Neural cell (in vitro differentiated cells): ENCODE data around the gene ZNF775. TPM values are rescaled to one million over a fixed set of nuclear protein-coding genes. Genes with fewer than 3 reads are reported as not detected.

Experiments
- H2AFZ ChIP-seq: fragments of 200-600, 300-800 bp; sonication (generic), shearing (Covaris generic); 2 replicates; pipeline ENCODE4 v1.6.0; 2014; ENCODE audit warnings: low read depth, mild to moderate bottlenecking, antibody characterized with exemption, low read length, moderate library complexity
- H3F3A ChIP-seq: fragments of 200-600 bp; shearing (Covaris generic); 2 replicates; pipeline ENCODE4 v1.6.1; 2016; ENCODE audit warnings: mild to moderate bottlenecking, moderate library complexity, mixed read lengths, antibody characterized with exemption, low read length; ENCODE audit not compliant: insufficient read depth, poor library complexity, severe bottlenecking
- H3K27ac ChIP-seq: fragments of 200-600, 300-800 bp; sonication (generic), shearing (Covaris generic); 2 replicates; pipeline ENCODE4 v1.5.1; 2014; ENCODE audit warnings: mild to moderate bottlenecking, low read length, moderate library complexity
- H3K27me3 ChIP-seq: fragments of 300-800, 200-600 bp; sonication (generic), shearing (Covaris generic); 2 replicates; pipeline ENCODE4 v1.6.0; 2014; ENCODE audit warnings: mild to moderate bottlenecking, low read depth, low read length, moderate library complexity; ENCODE audit not compliant: insufficient read depth
- H3K36me3 ChIP-seq: fragments of 300-800, 200-600 bp; sonication (generic), shearing (Covaris generic); 2 replicates; pipeline ENCODE4 v1.5.1; 2014; ENCODE audit warnings: mild to moderate bottlenecking, antibody characterized with exemption, low read length, moderate library complexity; ENCODE audit not compliant: insufficient read depth
- H3K4me2 ChIP-seq: fragments of 300-800, 200-600 bp; sonication (generic), shearing (Covaris generic); 2 replicates; pipeline ENCODE4 v1.6.0; 2014; ENCODE audit warnings: mild to moderate bottlenecking, low read length
- H3K4me3 ChIP-seq: fragments of 300-800, 200-600 bp; sonication (generic), shearing (Covaris generic); 2 replicates; pipeline ENCODE4 v1.5.1; 2014; ENCODE audit warnings: mild to moderate bottlenecking, low read length, moderate library complexity
- H3K79me2 ChIP-seq: fragments of 200-600 bp; shearing (Covaris generic); replicated peaks from 2 replicates; pipeline ENCODE4 v1.6.0; 2014; ENCODE audit warnings: mild to moderate bottlenecking, low read length, moderate library complexity; ENCODE audit not compliant: insufficient read depth
- H3K9ac ChIP-seq: fragments of 300-800, 200-600 bp; sonication (generic), shearing (Covaris generic); 2 replicates; pipeline ENCODE4 v1.6.1; 2016; ENCODE audit warnings: mild to moderate bottlenecking, low read length, mixed read lengths
- H3K9me2 ChIP-seq: fragments of 200-600 bp; shearing (Covaris generic); 2 replicates; pipeline ENCODE4 v1.6.1; 2016; ENCODE audit warnings: mild to moderate bottlenecking, low read length, mixed read lengths; ENCODE audit not compliant: insufficient read depth
- H3K9me3 ChIP-seq: fragments of 200-600, 300-800 bp; sonication (generic), shearing (Covaris generic); 2 replicates; pipeline ENCODE4 v1.6.1; 2016; ENCODE audit warnings: mild to moderate bottlenecking, mixed run types, low read length, moderate library complexity, mixed read lengths
- H4K20me1 ChIP-seq: fragments of 200-600 bp; shearing (Covaris generic); 2 replicates; pipeline ENCODE4 v1.6.1; 2016; ENCODE audit warnings: mild to moderate bottlenecking, mixed run types; ENCODE audit not compliant: insufficient read depth
- CTCF ChIP-seq: fragments of 450-650 bp; IDR thresholded peaks from 2 replicates; pipeline ENCODE4 v1.5.1; 2014; ENCODE audit warnings: antibody characterized with exemption, mild to moderate bottlenecking, moderate library complexity; ENCODE audit not compliant: poor library complexity, severe bottlenecking
- EP300 ChIP-seq: fragments of 450-650 bp; conservative IDR thresholded peaks from 2 replicates; pipeline ENCODE4 v1.6.1; 2014; ENCODE audit warnings: antibody characterized with exemption, mild to moderate bottlenecking, moderate library complexity; ENCODE audit not compliant: poor library complexity, severe bottlenecking
- EZH2 ChIP-seq: fragments of 200-600, 300-800 bp; shearing (Covaris generic), sonication (generic); IDR thresholded peaks from 2 replicates; pipeline ENCODE4 v1.6.1; 2014; ENCODE audit warnings: antibody characterized with exemption, low read length, borderline replicate concordance, mild to moderate bottlenecking; ENCODE audit not compliant: insufficient read depth, poor library complexity, severe bottlenecking
- MXI1 ChIP-seq: fragments of 450-650 bp; conservative IDR thresholded peaks from 2 replicates; pipeline ENCODE4 v1.6.1; 2014; ENCODE audit warnings: antibody characterized with exemption, mild to moderate bottlenecking; ENCODE audit not compliant: poor library complexity, severe bottlenecking
- POLR2AphosphoS5 ChIP-seq: IDR thresholded peaks from 2 replicates; pipeline ENCODE4 v1.6.1; 2012
- RAD21 ChIP-seq: fragments of 450-650 bp; conservative IDR thresholded peaks from 2 replicates; pipeline ENCODE4 v1.6.1; 2014; ENCODE audit warnings: antibody characterized with exemption, mild to moderate bottlenecking, moderate library complexity
- REST ChIP-seq: IDR thresholded peaks from 2 replicates; pipeline ENCODE4 v1.6.1; 2012; ENCODE audit warnings: borderline replicate concordance
- SMC3 ChIP-seq: fragments of 450-650 bp; conservative IDR thresholded peaks from 2 replicates; pipeline ENCODE4 v1.6.1; 2014; ENCODE audit warnings: antibody characterized with exemption, mild to moderate bottlenecking, moderate library complexity; ENCODE audit not compliant: poor library complexity
- TAF1 ChIP-seq: IDR thresholded peaks from 2 replicates; pipeline ENCODE4 v1.6.1; 2012; ENCODE audit warnings: low read depth
- polyA plus RNA-seq: library from polyadenylated mRNA; depleted of rRNA; stranded (reverse); fragments of >200 nt; gene quantifications from 2 replicates; pipeline ENCODE4 v1.2.3, GENCODE V29; 2014

Gene ZNF775
- polyA plus RNA-seq, 1 donor from 2014 or later = 16.8 TPM

- Histone ChIP-seq H3K36me3 (no peaks in the 10 kb centered on the region), H4K20me1 (no peaks in the 10 kb centered on the region), H3K9me3 (no peaks in the 10 kb centered on the region), H3K27ac (no peak overlapping the region), H3K9ac (no peak overlapping the region), H3K4me3 (no peak overlapping the region), H3K79me2 (peaks cover 6% of the 10 kb centered on the region), H2AFZ (no peak overlapping the region), H3K4me2 (no peak overlapping the region), H3K27me3 (no peaks in the 10 kb centered on the region), H3K9me2 (no peaks in the 10 kb centered on the region), H3F3A (no peaks in the 10 kb centered on the region)
- TF ChIP-seq RAD21 (no peak), POLR2AphosphoS5 (no peak), CTCF (no peak), MXI1 (no peak), EP300 (no peak), REST (no peak), TAF1 (no peak), EZH2 (no peak), SMC3 (no peak)
Observed at GRCh38 chr7:150398965-150399320, 19.8 kb downstream of the ZNF775 start.

GRCh38 chr7:150399421-150400007 lies 20.4 kb downstream of the ZNF775 start:
- TF ChIP-seq REST (no peak), MXI1 (no peak), EZH2 (no peak), POLR2AphosphoS5 (no peak), CTCF (no peak), TAF1 (no peak), RAD21 (no peak), EP300 (no peak), SMC3 (no peak)
- Histone ChIP-seq H2AFZ (no peak overlapping the region), H3K4me3 (no peak overlapping the region), H3K79me2 (peaks cover 3% of the 10 kb centered on the region), H3K27ac (no peak overlapping the region), H3K9me3 (no peaks in the 10 kb centered on the region), H3K36me3 (no peaks in the 10 kb centered on the region), H4K20me1 (no peaks in the 10 kb centered on the region), H3F3A (no peaks in the 10 kb centered on the region), H3K9me2 (no peaks in the 10 kb centered on the region), H3K27me3 (no peaks in the 10 kb centered on the region), H3K4me2 (no peak overlapping the region), H3K9ac (peak overlapping the region; percentile 36)
